Spleen (tissue), 11 donors: ENCODE results near the gene DUSP15. TPM values are rescaled to one million over a fixed set of nuclear protein-coding genes. Genes with fewer than 3 reads are reported as not detected.
A peak's percentile ranks its signal among the peaks of the same experiment; 100 is the strongest.

Source experiments
- DNase-seq: peaks from one replicate; pipeline ENCODE4 v3.0.0-alpha.2; 2020
- H3K27ac ChIP-seq, 8 donors: fragments of 200-600 bp; sonication (generic) in 7 of 8; 1 replicate in 4 of 8; 2 replicates in 4 of 8; pipeline versions ENCODE4 v1.5.0 to v1.8.0; 2016 to 2021; ENCODE audit warnings: inconsistent platforms in 4 of 8, mild to moderate bottlenecking in 4 of 8, moderate library complexity in 1 of 8
- H3K27me3 ChIP-seq, 7 donors: fragments of 200-600 bp; sonication (generic) in 6 of 7; replicated peaks in 1 of 7; 1 replicate in 4 of 7; 2 replicates in 3 of 7; pipeline versions ENCODE4 v1.5.0 to v1.8.0; 2016 to 2021; ENCODE audit warnings: inconsistent platforms in 3 of 7, mild to moderate bottlenecking in 1 of 7
- H3K36me3 ChIP-seq, 6 donors: fragments of 200-600 bp; sonication (generic) in 5 of 6; 1 replicate in 4 of 6; 2 replicates in 2 of 6; pipeline versions ENCODE4 v1.5.0 to v1.8.0; 2016 to 2021; ENCODE audit warnings: inconsistent platforms in 2 of 6
- H3K4me1 ChIP-seq, 6 donors: fragments of 200-600 bp; sonication (generic) in 5 of 6; 1 replicate in 3 of 6; 2 replicates in 3 of 6; pipeline versions ENCODE4 v1.5.0 to v1.8.0; 2016 to 2021; ENCODE audit warnings: inconsistent platforms in 3 of 6
- H3K4me3 ChIP-seq, 8 donors: fragments of 200-600 bp; sonication (generic) in 7 of 8; 1 replicate in 4 of 8; 2 replicates in 4 of 8; pipeline versions ENCODE4 v1.5.0 to v1.8.0; 2016 to 2021; ENCODE audit warnings: inconsistent platforms in 4 of 8, mild to moderate bottlenecking in 4 of 8, moderate library complexity in 2 of 8
- H3K9me3 ChIP-seq, 8 donors: fragments of 200-600 bp; sonication (generic) in 7 of 8; 1 replicate in 4 of 8; 2 replicates in 4 of 8; pipeline versions ENCODE4 v1.5.0 to v1.8.0; 2016 to 2021; ENCODE audit warnings: inconsistent platforms in 4 of 8
- CTCF ChIP-seq, 11 experiments: fragments of 200-600 bp in 7 of 11; fragments of 450-650 bp in 4 of 11; sonication (generic) in 4 of 11; IDR thresholded peaks in 8 of 11; conservative IDR thresholded peaks in 3 of 11; 1 replicate in 7 of 11; 2 replicates in 4 of 11; pipeline versions ENCODE4 v1.4.0 to v1.8.0; 2016 to 2021; ENCODE audit warnings: antibody characterized with exemption in 11 of 11, inconsistent platforms in 4 of 11, mild to moderate bottlenecking in 1 of 11
- POLR2A ChIP-seq, 3 donors: fragments of 450-650 bp; IDR thresholded peaks; one replicate each; pipeline ENCODE4 v1.5.1; 2017; ENCODE audit warnings: antibody characterized with exemption in 3 of 3, mild to moderate bottlenecking in 1 of 3
- POLR2AphosphoS5 ChIP-seq, 3 donors: sonication (generic); formaldehyde crosslinking; IDR thresholded peaks; one replicate each; pipeline ENCODE4 v1.5.1; 2017; ENCODE audit warnings: antibody characterized with exemption in 3 of 3
- WGBS, 5 donors: extraction: QIAGEN DNeasy Blood & Tissue Kit in 3 of 5; methylation state at CpG; one replicate each; pipeline versions ENCODE4 v1.1.5 to v1.1.7; 2013 to 2018; 5-methylcytosine and 5-hydroxymethylcytosine counted together
- intact Hi-C: fragments of 100-400 bp; cut with DNase I; formaldehyde crosslinking; loops from one replicate; pipeline ENCODE4 v1.15.0; 2023; ENCODE audit warnings: low total_unique reads
- polyA plus RNA-seq, 3 donors: library from polyadenylated mRNA; stranded (reverse); fragments of 200-250 nt; gene quantifications; one replicate each; pipeline ENCODE4 v1.2.1, GENCODE V29; 2013
- total RNA-seq, 7 donors: library from RNA; depleted of rRNA in 3 of 7; stranded (reverse); fragments of >200 nt in 3 of 7; fragmentation: NEBNext Ultra II Directional in 4 of 7; extraction: Animal tissue kit (Norgen Biotek cat#: 25700) in 4 of 7; gene quantifications; one replicate each; pipeline versions ENCODE4 v1.1.0 to v1.2.1, GENCODE V29; 2016 to 2021
- donor health status: healthy with polysubstance abuse.
- donor health status: DM: no; HTN: no; CAD: no; lungs with moderate emphysema.
- donor health status: DM: no; HTN: no; CAD: no.
- donor health status: Bipolar disorder and iron deficiency.
- donor health status: healthy.
- donor health status: DM: no; HTN: no; CAD: no.
- donor health status: DM: yes; HTN: yes; CAD: no.

DUSP15 gene
- total and polyA plus RNA-seq, 10 donors: 0.69 to 7.3 (median 2.3) TPM

- no peaks in the 10 kb centered on the region for H3K9me3 ChIP-seq
- H3K27ac ChIP-seq: peak overlapping the region in 4 of 8 donors; percentile 13 to 43 (median 28)
- no peak for TF ChIP-seq POLR2AphosphoS5 (IDR thresholded peaks at IDR 0.05)
- no peak for TF ChIP-seq POLR2A (IDR thresholded peaks at IDR 0.05)
- TF ChIP-seq CTCF (IDR thresholded peaks at IDR 0.05 in 8 of 11, conservative IDR thresholded peaks at IDR 0.05 in 3 of 11): no peak
- DNase-seq: no peak
- peaks cover 0 to 7% (median 0%) of the 10 kb centered on the region in 7 donors for H3K27me3 ChIP-seq
- H3K4me3 ChIP-seq: no peak overlapping the region
- intact Hi-C loops: no loop called here
- no peaks in the 10 kb centered on the region for H3K36me3 ChIP-seq
- 75 to 84% (median 76%) methylated on average over 4 to 5 of the region's 5 CpGs for WGBS, 5 donors
- peaks cover 11 to 86% (median 30%) of the 10 kb centered on the region in 6 donors for H3K4me1 ChIP-seq
These were observed 33.3 kb downstream of the DUSP15 start for GRCh38 chr20:31836853-31837608.

- Histone ChIP-seq H3K4me3 (no peak overlapping the region), H3K27ac (peak overlapping the region in 1 of 8 donors; percentile 17), H3K9me3 (no peaks in the 10 kb centered on the region), H3K27me3 (peaks cover 0 to 7% (median 0%) of the 10 kb centered on the region in 7 donors), H3K4me1 (peaks cover 11 to 78% (median 26%) of the 10 kb centered on the region in 6 donors), H3K36me3 (no peaks in the 10 kb centered on the region)
- TF ChIP-seq CTCF (IDR thresholded peaks at IDR 0.05 in 8 of 11, conservative IDR thresholded peaks at IDR 0.05 in 3 of 11): no peak
- peak; percentile 67 to 72 (median 70) for TF ChIP-seq POLR2AphosphoS5 (IDR thresholded peaks at IDR 0.05)
- 17 to 34% (median 20%) methylated on average over 10 to 14 of the region's 14 CpGs for WGBS, 5 donors
- no peak for DNase-seq
- intact Hi-C loops: no loop called here
These were observed 34.1 kb downstream of the DUSP15 start for GRCh38 chr20:31835977-31836852.

- 72 to 89% (median 73%) methylated on average over 4 to 9 of the region's 9 CpGs for WGBS, 5 donors
- peaks cover 11 to 71% (median 25%) of the 10 kb centered on the region in 6 donors for H3K4me1 ChIP-seq
- TF ChIP-seq CTCF (IDR thresholded peaks at IDR 0.05 in 8 of 11, conservative IDR thresholded peaks at IDR 0.05 in 3 of 11) (no peak), POLR2A (IDR thresholded peaks at IDR 0.05) (no peak), POLR2AphosphoS5 (IDR thresholded peaks at IDR 0.05) (no peak)
- peak overlapping the region in 1 of 8 donors; percentile 17 for H3K27ac ChIP-seq
- H3K4me3 ChIP-seq: no peak overlapping the region
- no peaks in the 10 kb centered on the region for H3K9me3 ChIP-seq
- intact Hi-C loops: no loop called here
- H3K27me3 ChIP-seq: peaks cover 0 to 7% (median 0%) of the 10 kb centered on the region in 7 donors
- H3K36me3 ChIP-seq: no peaks in the 10 kb centered on the region
- no peak for DNase-seq
These were observed 34.8 kb downstream of the DUSP15 start for GRCh38 chr20:31835554-31835953.
